HCT116 (cell line): ENCODE data around the gene ARID1A. TPM values are rescaled to one million over a fixed set of nuclear protein-coding genes. Genes with fewer than 3 reads are reported as not detected.
"Not testable (repeated sequence)": the region's sequence is repeated elsewhere in the genome, so short reads cannot be mapped to it uniquely, and the experiment has no call there.

ENCODE experiments used
- ATAC-seq: fragments of 200-7000 bp; cut with Tn5 transposase; 2 replicates; pipeline ENCODE4 v1.9.1; 2020; ENCODE audit warnings: mild to moderate bottlenecking, moderate library complexity
- BruUV-seq: library from RNA; stranded (reverse); fragments of 400-500 nt; replicated peaks from 2 replicates; lab custom pipeline; 2021; lab: Mats Ljungman, UMichigan
- CTCF ChIA-PET: fragments of 300-600 bp; sonication (Branson Sonifier 250); formaldehyde crosslinking; loops from one replicate; lab custom pipeline; 2021; ENCODE audit warnings: antibody characterized with exemption; lab: Charles Lee
- POLR2A ChIA-PET: fragments of 300-600, 350-600 bp; sonication (Branson Sonifier 250); formaldehyde crosslinking; loops from one replicate; lab custom pipeline; 2021; ENCODE audit warnings: antibody characterized with exemption; lab: Charles Lee
- RAD21 ChIA-PET, 2 experiments: fragments of 300-600 bp; sonication (Branson Sonifier 250); formaldehyde crosslinking; loops; one replicate each; lab custom pipeline; 2023; ENCODE audit warnings: low total read pairs in 2 of 2; ENCODE audit not compliant: uncharacterized antibody in 2 of 2, unreplicated experiment in 2 of 2, low non-redundant PET in 1 of 2; lab: Charles Lee
- DNase-seq: peaks from one replicate; pipeline ENCODE4 v3.0.0-alpha.2; 2010; ENCODE audit warnings: low read depth, low spot score
- H2AFZ ChIP-seq: fragments of 200-600 bp; shearing (Covaris generic), sonication (generic); 2 replicates; pipeline ENCODE4 v1.6.1; 2017; ENCODE audit warnings: low read depth, mixed run types, mixed read lengths, antibody characterized with exemption, low read length; ENCODE audit not compliant: poor library complexity, severe bottlenecking
- H3K27ac ChIP-seq: 2 replicates; pipeline ENCODE4 v1.5.1; 2012; ENCODE audit warnings: low read depth, low read length
- H3K27me3 ChIP-seq: fragments of 200-600 bp; sonication (generic); 2 replicates; pipeline ENCODE4 v1.6.1; 2016; ENCODE audit warnings: mixed run types, low read length, mixed read lengths; ENCODE audit not compliant: insufficient read depth
- H3K36me3 ChIP-seq, 2 experiments: fragments of 200-500 bp in 1 of 2; fragments of 200-600 bp in 1 of 2; sonication (Bioruptor generic) in 1 of 2; sonication (generic) in 1 of 2; 2 replicates each; pipeline versions ENCODE4 v1.5.1 to v1.6.1; 2014 to 2016; ENCODE audit warnings: low read length in 2 of 2, inconsistent platforms in 1 of 2, mixed read lengths in 1 of 2, mixed run types in 1 of 2; ENCODE audit not compliant: insufficient read depth in 2 of 2, control insufficient read depth in 1 of 2
- H3K4me1 ChIP-seq, 2 experiments: fragments of 200-600 bp in 1 of 2; sonication (generic) in 1 of 2; 2 replicates each; pipeline versions ENCODE4 v1.5.1 to v1.6.1; 2012 to 2017; ENCODE audit warnings: low read length in 2 of 2, inconsistent platforms in 1 of 2, mild to moderate bottlenecking in 1 of 2, mixed read lengths in 1 of 2, mixed run types in 1 of 2, moderate library complexity in 1 of 2; ENCODE audit not compliant: insufficient read depth in 2 of 2, control insufficient read depth in 1 of 2
- H3K4me2 ChIP-seq: fragments of 200-600 bp; sonication (generic); 2 replicates; pipeline ENCODE4 v1.6.1; 2017; ENCODE audit warnings: mixed run types, low read length, mixed read lengths
- H3K4me3 ChIP-seq, 2 experiments: fragments of 200-600 bp in 1 of 2; sonication (generic) in 1 of 2; replicated peaks in 1 of 2; 2 replicates each; pipeline ENCODE4 v1.5.1; 2011 to 2016; ENCODE audit warnings: low read length in 2 of 2, control low read depth in 1 of 2, low read depth in 1 of 2, mild to moderate bottlenecking in 1 of 2, mixed read lengths in 1 of 2, mixed run types in 1 of 2
- H3K79me2 ChIP-seq: fragments of 200-600 bp; sonication (generic); 2 replicates; pipeline ENCODE4 v1.6.1; 2017; ENCODE audit warnings: mild to moderate bottlenecking, mixed run types, low read length, moderate library complexity, mixed read lengths; ENCODE audit not compliant: insufficient read depth
- H3K9ac ChIP-seq: fragments of 200-600 bp; sonication (generic); 2 replicates; pipeline ENCODE4 v1.6.1; 2016; ENCODE audit warnings: low read length, mixed read lengths
- H3K9me2 ChIP-seq: fragments of 200-600 bp; sonication (generic), shearing (Covaris generic); 2 replicates; pipeline ENCODE4 v1.6.1; 2017; ENCODE audit warnings: mixed run types, mild to moderate bottlenecking, moderate library complexity; ENCODE audit not compliant: insufficient read depth
- H3K9me3 ChIP-seq, 2 experiments: fragments of 200-500 bp in 1 of 2; fragments of 200-600 bp in 1 of 2; sonication (Bioruptor generic) in 1 of 2; sonication (generic) in 1 of 2; 2 replicates each; pipeline ENCODE4 v1.6.1; 2014 to 2017; ENCODE audit warnings: low read length in 2 of 2, mixed read lengths in 2 of 2, inconsistent platforms in 1 of 2, low read depth in 1 of 2, mild to moderate bottlenecking in 1 of 2, mixed run types in 1 of 2, moderate library complexity in 1 of 2; ENCODE audit not compliant: control insufficient read depth in 1 of 2, insufficient read depth in 1 of 2
- H4K20me1 ChIP-seq: fragments of 200-600 bp; sonication (generic), shearing (Covaris generic); 2 replicates; pipeline ENCODE4 v1.6.1; 2017; ENCODE audit warnings: mixed run types, mild to moderate bottlenecking, moderate library complexity; ENCODE audit not compliant: insufficient read depth
- CBX3 ChIP-seq: IDR thresholded peaks from 2 replicates; pipeline ENCODE4 v1.6.1; 2012; ENCODE audit warnings: low read depth
- CEBPB ChIP-seq: IDR thresholded peaks from 2 replicates; pipeline ENCODE4 v1.6.1; 2012; ENCODE audit warnings: low read depth
- CTCF ChIP-seq, 3 experiments: fragments of 200-600 bp in 1 of 3; sonication (generic) in 1 of 3; IDR thresholded peaks in 2 of 3; conservative IDR thresholded peaks in 1 of 3; 2 replicates each; pipeline ENCODE4 v1.5.1; 2012 to 2017; ENCODE audit warnings: low read depth in 2 of 3, low read length in 2 of 3, antibody characterized with exemption in 1 of 3, borderline replicate concordance in 1 of 3, control low read depth in 1 of 3, mild to moderate bottlenecking in 1 of 3, mixed read lengths in 1 of 3, mixed run types in 1 of 3, moderate library complexity in 1 of 3; ENCODE audit not compliant: insufficient read depth in 1 of 3
- EZH2 ChIP-seq: fragments of 200-600 bp; sonication (generic); IDR thresholded peaks from 2 replicates; pipeline ENCODE4 v1.6.1; 2017; ENCODE audit warnings: antibody characterized with exemption, mixed run types
- FOSL1 ChIP-seq: IDR thresholded peaks from 2 replicates; pipeline ENCODE4 v1.6.1; 2012; ENCODE audit warnings: low read depth
- JUND ChIP-seq: IDR thresholded peaks from 2 replicates; pipeline ENCODE4 v1.6.1; 2012
- POLR2A ChIP-seq: IDR thresholded peaks from 2 replicates; pipeline ENCODE4 v1.7.0; 2011; ENCODE audit warnings: borderline replicate concordance; ENCODE audit not compliant: insufficient read depth, insufficient read length; ENCODE audit errors: extremely low read depth
- POLR2AphosphoS5 ChIP-seq: IDR thresholded peaks from 2 replicates; pipeline ENCODE4 v1.6.1; 2011; ENCODE audit warnings: mild to moderate bottlenecking, low read depth, low read length, moderate library complexity
- RAD21 ChIP-seq: IDR thresholded peaks from 2 replicates; pipeline ENCODE4 v1.6.1; 2012; ENCODE audit warnings: low read depth, mild to moderate bottlenecking
- SP1 ChIP-seq: IDR thresholded peaks from 2 replicates; pipeline ENCODE4 v1.6.1; 2012; ENCODE audit warnings: low read depth
- SRF ChIP-seq: IDR thresholded peaks from 2 replicates; pipeline ENCODE4 v1.6.1; 2012; ENCODE audit warnings: low read depth
- YY1 ChIP-seq: IDR thresholded peaks from 2 replicates; pipeline ENCODE4 v1.6.1; 2011; ENCODE audit warnings: low read length, low read depth, moderate library complexity, mild to moderate bottlenecking; ENCODE audit not compliant: insufficient replicate concordance; ENCODE audit errors: extremely low read depth
- intact Hi-C: fragments of 100-400 bp; cut with micrococcal nuclease; formaldehyde crosslinking; loops from 2 replicates; pipeline ENCODE4 v1.10.0; 2022
- total RNA-seq: library from RNA; stranded (reverse); gene quantifications from one replicate; pipeline ENCODE4 v1.2.1, GENCODE V29; 2021; ENCODE audit not compliant: unreplicated experiment
- TF ChIP-seq, protein P1 (sequence below): IDR thresholded peaks from 2 replicates; pipeline ENCODE4 v1.6.1; 2012
- TF ChIP-seq, protein P2 (sequence below): IDR thresholded peaks from 2 replicates; pipeline ENCODE4 v1.6.1; 2012; ENCODE audit warnings: low read depth

Gene ARID1A
- total RNA-seq, 1 experiment from 2014 or later = 62.8 TPM

GRCh38 chr1:26799479-26800142 lies 103.8 kb downstream of the ARID1A start:
- Histone ChIP-seq H3K4me1 (peaks cover 16 to 26% of the 10 kb centered on the region in 2 experiments), H3K4me3 (peak overlapping the region in 1 of 2 experiments; percentile 14; a peak in 2 of 4 replicates), H3K4me2 (peak overlapping the region; percentile 72), H3K9me3 (no peaks in the 10 kb centered on the region), H3K9ac (peak overlapping the region; percentile 20; the same call in 1 of the 2 replicates), H3K9me2 (no peaks in the 10 kb centered on the region), H4K20me1 (no peaks in the 10 kb centered on the region), H3K36me3 (no peaks in the 10 kb centered on the region), H3K27me3 (no peaks in the 10 kb centered on the region), H2AFZ (no peak overlapping the region), H3K27ac (peak overlapping the region; percentile 28), H3K79me2 (no peaks in the 10 kb centered on the region)
- intact Hi-C loops = no loop called here
- TF ChIP-seq EZH2 (no peak), SRF (peak; percentile 25), POLR2A (no peak), POLR2AphosphoS5 (peak; percentile 31; the same call in 1 of the 2 replicates), SP1 (peak; percentile 62; the same call in 1 of the 2 replicates), CEBPB (no peak; the same call in 1 of the 2 replicates), JUND (peak; percentile 88), FOSL1 (peak; percentile 86), YY1 (no peak), CTCF (IDR thresholded peaks at IDR 0.05 in 2 of 3, conservative IDR thresholded peaks at IDR 0.05 in 1 of 3; ENCODE audit: borderline replicate concordance in 1 of 3, insufficient read depth in 1 of 3, low read depth in 2 of 3, low read length in 2 of 3) (no peak), RAD21 (no peak; the same call in 1 of the 2 replicates), CBX3 (peak; percentile 55; the same call in 1 of the 2 replicates)
- TF ChIP-seq, protein P1, sequence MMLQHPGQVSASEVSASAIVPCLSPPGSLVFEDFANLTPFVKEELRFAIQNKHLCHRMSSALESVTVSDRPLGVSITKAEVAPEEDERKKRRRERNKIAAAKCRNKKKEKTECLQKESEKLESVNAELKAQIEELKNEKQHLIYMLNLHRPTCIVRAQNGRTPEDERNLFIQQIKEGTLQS = peak; percentile 73
- TF ChIP-seq, protein P2, sequence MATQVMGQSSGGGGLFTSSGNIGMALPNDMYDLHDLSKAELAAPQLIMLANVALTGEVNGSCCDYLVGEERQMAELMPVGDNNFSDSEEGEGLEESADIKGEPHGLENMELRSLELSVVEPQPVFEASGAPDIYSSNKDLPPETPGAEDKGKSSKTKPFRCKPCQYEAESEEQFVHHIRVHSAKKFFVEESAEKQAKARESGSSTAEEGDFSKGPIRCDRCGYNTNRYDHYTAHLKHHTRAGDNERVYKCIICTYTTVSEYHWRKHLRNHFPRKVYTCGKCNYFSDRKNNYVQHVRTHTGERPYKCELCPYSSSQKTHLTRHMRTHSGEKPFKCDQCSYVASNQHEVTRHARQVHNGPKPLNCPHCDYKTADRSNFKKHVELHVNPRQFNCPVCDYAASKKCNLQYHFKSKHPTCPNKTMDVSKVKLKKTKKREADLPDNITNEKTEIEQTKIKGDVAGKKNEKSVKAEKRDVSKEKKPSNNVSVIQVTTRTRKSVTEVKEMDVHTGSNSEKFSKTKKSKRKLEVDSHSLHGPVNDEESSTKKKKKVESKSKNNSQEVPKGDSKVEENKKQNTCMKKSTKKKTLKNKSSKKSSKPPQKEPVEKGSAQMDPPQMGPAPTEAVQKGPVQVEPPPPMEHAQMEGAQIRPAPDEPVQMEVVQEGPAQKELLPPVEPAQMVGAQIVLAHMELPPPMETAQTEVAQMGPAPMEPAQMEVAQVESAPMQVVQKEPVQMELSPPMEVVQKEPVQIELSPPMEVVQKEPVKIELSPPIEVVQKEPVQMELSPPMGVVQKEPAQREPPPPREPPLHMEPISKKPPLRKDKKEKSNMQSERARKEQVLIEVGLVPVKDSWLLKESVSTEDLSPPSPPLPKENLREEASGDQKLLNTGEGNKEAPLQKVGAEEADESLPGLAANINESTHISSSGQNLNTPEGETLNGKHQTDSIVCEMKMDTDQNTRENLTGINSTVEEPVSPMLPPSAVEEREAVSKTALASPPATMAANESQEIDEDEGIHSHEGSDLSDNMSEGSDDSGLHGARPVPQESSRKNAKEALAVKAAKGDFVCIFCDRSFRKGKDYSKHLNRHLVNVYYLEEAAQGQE = no peak
- POLR2A ChIA-PET = interaction anchor here (0.6 to 2.5 kb wide), 6 partner anchors 8 to 386 kb away, joined by 3 to 6 read pairs (median 4); partner anchors contain the start of gene PIGV
- peak; percentile 85 for ATAC-seq
- BruUV-seq = no TSS peak
- CTCF ChIA-PET = interaction anchor here (1.1 to 3.4 kb wide), 4 partner anchors 11 to 196 kb away, joined by 3 to 20 read pairs (median 12); partner anchors contain the start of gene PIGV
- RAD21 ChIA-PET = no interaction called here
- DNase-seq = peak; percentile 47

DNA sequence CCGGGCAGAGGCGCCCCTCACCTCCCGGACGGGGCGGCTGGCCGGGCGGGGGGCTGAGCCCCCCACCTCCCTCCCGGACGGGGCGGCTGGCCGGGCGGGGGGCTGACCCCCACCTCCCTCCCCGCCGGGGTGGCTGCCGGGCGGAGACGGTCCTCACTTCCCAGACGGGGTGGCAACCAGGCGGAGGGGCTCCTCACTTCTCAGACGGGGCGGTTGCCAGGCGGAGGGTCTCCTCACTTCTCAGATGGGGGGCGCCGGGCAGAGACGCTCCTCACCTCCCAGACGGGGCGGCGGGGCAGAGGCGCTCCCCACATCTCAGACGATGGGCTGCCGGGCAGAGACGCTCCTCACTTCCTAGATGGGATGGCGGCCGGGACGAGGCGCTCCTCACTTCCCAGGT lies 108.1 kb downstream of the ARID1A start:
- H2AFZ ChIP-seq, H3K79me2 ChIP-seq, H4K20me1 ChIP-seq, POLR2A ChIA-PET, H3K27ac ChIP-seq, H3K9me3 ChIP-seq, H3K36me3 ChIP-seq, H3K27me3 ChIP-seq, RAD21 ChIA-PET, CTCF ChIA-PET, H3K9me2 ChIP-seq, H3K4me2 ChIP-seq, intact Hi-C loops, H3K9ac ChIP-seq, BruUV-seq, H3K4me3 ChIP-seq, DNase-seq, ATAC-seq: not testable (repeated sequence)
- peaks cover 16 to 23% of the 10 kb centered on the region in 2 experiments for H3K4me1 ChIP-seq
